A549 (cell line): ENCODE data around the gene CDK17.

Experiments
- BCL3 ChIP-seq: fragments of >200 bp; sonication (Bioruptor Twin); formaldehyde crosslinking; IDR thresholded peaks from 3 replicates; pipeline ENCODE4 v1.6.1; 2016
- BHLHE40 ChIP-seq: IDR thresholded peaks from 2 replicates; pipeline ENCODE4 v1.6.1; 2012; ENCODE audit warnings: low read depth, low read length, inconsistent platforms
- CTCF ChIP-seq: fragments of >200 bp; sonication (Bioruptor Twin); formaldehyde crosslinking; IDR thresholded peaks from 3 replicates; pipeline ENCODE4 v1.5.1; 2016
- MAX ChIP-seq: IDR thresholded peaks from 2 replicates; pipeline ENCODE4 v1.6.1; 2012
- MYC ChIP-seq: IDR thresholded peaks from 2 replicates; pipeline ENCODE4 v1.6.1; 2012; ENCODE audit warnings: mild to moderate bottlenecking, inconsistent platforms, low read length, improper control_type of control experiment, borderline replicate concordance
- SREBF2 ChIP-seq: fragments of 450-650 bp; IDR thresholded peaks from 2 replicates; pipeline ENCODE4 v1.6.1; 2014; ENCODE audit warnings: mild to moderate bottlenecking, moderate library complexity
- ZFP36 ChIP-seq: fragments of 450-650 bp; IDR thresholded peaks from 2 replicates; pipeline ENCODE4 v1.6.1; 2014; ENCODE audit warnings: borderline replicate concordance; ENCODE audit not compliant: partially characterized antibody

GRCh38 chr12:96359328-96359727 lies 40.9 kb downstream of the CDK17 start:
- TF ChIP-seq MAX (no peak), MYC (no peak), CTCF (no peak), BHLHE40 (no peak), ZFP36 (no peak), BCL3 (no peak), SREBF2 (no peak)
